ENCODE measurements around the gene SLC22A23. TPM values are rescaled to one million over a fixed set of nuclear protein-coding genes. Genes with fewer than 3 reads are reported as not detected.

The SLC22A23 gene
- total RNA-seq, 1 donor from 2014 or later = 5.7 TPM

GRCh38 chr6:3438190-3439167 lies 18.4 kb downstream of the SLC22A23 start:
- H3K27ac ChIP-seq (ENCODE audit: low read depth, low read length) = peak overlapping the region; percentile 56
- H3K9me3 ChIP-seq (ENCODE audit: insufficient read depth, low read depth, low read length) = no peaks in the 10 kb centered on the region
- H4K20me1 ChIP-seq (ENCODE audit: insufficient read depth, low read length) = peaks cover 16% of the 10 kb centered on the region
- Mint-ChIP-seq H3K9me3 (ENCODE audit: unreplicated experiment) (peaks cover 8% of the 10 kb centered on the region), H3K4me3 (ENCODE audit: unreplicated experiment) (no peak overlapping the region), H3K36me3 (ENCODE audit: low read depth, unreplicated experiment) (peaks cover 6% of the 10 kb centered on the region), H3K27me3 (ENCODE audit: low read depth, unreplicated experiment) (peaks cover 12% of the 10 kb centered on the region), H3K27ac (ENCODE audit: unreplicated experiment) (peak overlapping the region; percentile 18), H3K4me1 (ENCODE audit: low read depth, unreplicated experiment) (peaks cover 21% of the 10 kb centered on the region)
- H3K36me3 ChIP-seq (ENCODE audit: insufficient read depth, low read length) = no peaks in the 10 kb centered on the region
- DNase-seq (ENCODE audit: low read depth) = peak; percentile 89
- TF ChIP-seq EZH2 (IDR thresholded peaks at IDR 0.05; ENCODE audit: insufficient read depth, low read length) = no peak
- no peak for TF ChIP-seq CTCF (IDR thresholded peaks at IDR 0.05; ENCODE audit: insufficient read depth, low read depth, low read length)
- H3K79me2 ChIP-seq (ENCODE audit: insufficient read depth, low read length) = peaks cover 16% of the 10 kb centered on the region
- peak overlapping the region; percentile 24 for H3K4me3 ChIP-seq (ENCODE audit: insufficient read depth, low read depth, low read length)
- H3K27me3 ChIP-seq (ENCODE audit: insufficient read depth, low read length) = no peaks in the 10 kb centered on the region
- no peak overlapping the region for H2AFZ ChIP-seq (ENCODE audit: low read depth, low read length)
- peak overlapping the region; percentile 68 for H3K4me2 ChIP-seq (ENCODE audit: low read length)
- H3K4me1 ChIP-seq (ENCODE audit: insufficient read depth, low read length) = peaks cover 18% of the 10 kb centered on the region
- no peak for FAIRE-seq
- H3K9ac ChIP-seq (ENCODE audit: low read length) = peak overlapping the region; percentile 52

GRCh38 chr6:3433005-3433404 lies 23.8 kb downstream of the SLC22A23 start:
- Histone ChIP-seq H2AFZ (ENCODE audit: low read depth, low read length) (no peak overlapping the region), H3K9ac (ENCODE audit: low read length) (no peak overlapping the region), H3K79me2 (ENCODE audit: insufficient read depth, low read length) (peaks cover 3% of the 10 kb centered on the region), H3K27ac (ENCODE audit: low read depth, low read length) (no peak overlapping the region), H3K4me2 (ENCODE audit: low read length) (no peak overlapping the region), H4K20me1 (ENCODE audit: insufficient read depth, low read length) (peaks cover 7% of the 10 kb centered on the region), H3K27me3 (ENCODE audit: insufficient read depth, low read length) (no peaks in the 10 kb centered on the region), H3K36me3 (ENCODE audit: insufficient read depth, low read length) (no peaks in the 10 kb centered on the region), H3K4me3 (ENCODE audit: insufficient read depth, low read depth, low read length) (no peak overlapping the region), H3K9me3 (ENCODE audit: insufficient read depth, low read depth, low read length) (no peaks in the 10 kb centered on the region), H3K4me1 (ENCODE audit: insufficient read depth, low read length) (peaks cover 3% of the 10 kb centered on the region)
- FAIRE-seq (no peak), DNase-seq (ENCODE audit: low read depth) (no peak)
- Mint-ChIP-seq H3K36me3 (ENCODE audit: low read depth, unreplicated experiment) (peaks cover 3% of the 10 kb centered on the region), H3K4me3 (ENCODE audit: unreplicated experiment) (no peak overlapping the region), H3K9me3 (ENCODE audit: unreplicated experiment) (peaks cover 8% of the 10 kb centered on the region), H3K27ac (ENCODE audit: unreplicated experiment) (no peak overlapping the region), H3K4me1 (ENCODE audit: low read depth, unreplicated experiment) (peaks cover 2% of the 10 kb centered on the region), H3K27me3 (ENCODE audit: low read depth, unreplicated experiment) (peaks cover 7% of the 10 kb centered on the region)
- TF ChIP-seq EZH2 (IDR thresholded peaks at IDR 0.05; ENCODE audit: insufficient read depth, low read length) (no peak), CTCF (IDR thresholded peaks at IDR 0.05; ENCODE audit: insufficient read depth, low read depth, low read length) (no peak)

- Mint-ChIP-seq H3K36me3 (ENCODE audit: low read depth, unreplicated experiment) (peaks cover 3% of the 10 kb centered on the region), H3K9me3 (ENCODE audit: unreplicated experiment) (peaks cover 8% of the 10 kb centered on the region), H3K4me1 (ENCODE audit: low read depth, unreplicated experiment) (no peaks in the 10 kb centered on the region), H3K27me3 (ENCODE audit: low read depth, unreplicated experiment) (peaks cover 7% of the 10 kb centered on the region), H3K27ac (ENCODE audit: unreplicated experiment) (no peak overlapping the region), H3K4me3 (ENCODE audit: unreplicated experiment) (no peak overlapping the region)
- Histone ChIP-seq H3K27me3 (ENCODE audit: insufficient read depth, low read length) (no peaks in the 10 kb centered on the region), H3K4me3 (ENCODE audit: insufficient read depth, low read depth, low read length) (no peak overlapping the region), H4K20me1 (ENCODE audit: insufficient read depth, low read length) (peaks cover 4% of the 10 kb centered on the region), H3K36me3 (ENCODE audit: insufficient read depth, low read length) (no peaks in the 10 kb centered on the region), H3K9me3 (ENCODE audit: insufficient read depth, low read depth, low read length) (no peaks in the 10 kb centered on the region), H3K9ac (ENCODE audit: low read length) (no peak overlapping the region), H3K4me1 (ENCODE audit: insufficient read depth, low read length) (peaks cover 6% of the 10 kb centered on the region), H3K79me2 (ENCODE audit: insufficient read depth, low read length) (peaks cover 3% of the 10 kb centered on the region), H3K4me2 (ENCODE audit: low read length) (no peak overlapping the region), H3K27ac (ENCODE audit: low read depth, low read length) (no peak overlapping the region), H2AFZ (ENCODE audit: low read depth, low read length) (no peak overlapping the region)
- DNase-seq (ENCODE audit: low read depth) (no peak), FAIRE-seq (no peak)
- TF ChIP-seq EZH2 (IDR thresholded peaks at IDR 0.05; ENCODE audit: insufficient read depth, low read length) = no peak
- no peak for TF ChIP-seq CTCF (IDR thresholded peaks at IDR 0.05; ENCODE audit: insufficient read depth, low read depth, low read length)
Measured at GRCh38 chr6:3432416-3432815, 24.4 kb downstream of the SLC22A23 start.
